HCT116 (cell line): Measurements from ENCODE around the gene MYRF.

ENCODE experiments used
- CTCF ChIP-seq, 3 experiments: fragments of 200-600 bp in 1 of 3; sonication (generic) in 1 of 3; IDR thresholded peaks in 2 of 3; conservative IDR thresholded peaks in 1 of 3; 2 replicates each; pipeline ENCODE4 v1.5.1; 2012 to 2017; ENCODE audit warnings: low read depth in 2 of 3, low read length in 2 of 3, antibody characterized with exemption in 1 of 3, borderline replicate concordance in 1 of 3, control low read depth in 1 of 3, mild to moderate bottlenecking in 1 of 3, mixed read lengths in 1 of 3, mixed run types in 1 of 3, moderate library complexity in 1 of 3; ENCODE audit not compliant: insufficient read depth in 1 of 3
- EGR1 ChIP-seq: IDR thresholded peaks from 2 replicates; pipeline ENCODE4 v1.6.1; 2012; ENCODE audit warnings: low read depth
- FOSL1 ChIP-seq: IDR thresholded peaks from 2 replicates; pipeline ENCODE4 v1.6.1; 2012; ENCODE audit warnings: low read depth
- JUND ChIP-seq: IDR thresholded peaks from 2 replicates; pipeline ENCODE4 v1.6.1; 2012
- ZFX ChIP-seq: fragments of 450-650 bp; IDR thresholded peaks from 2 replicates; pipeline ENCODE4 v1.6.1; 2017

- TF ChIP-seq FOSL1: no peak
- TF ChIP-seq JUND: no peak
- TF ChIP-seq ZFX: no peak
- no peak for TF ChIP-seq CTCF (IDR thresholded peaks at IDR 0.05 in 2 of 3, conservative IDR thresholded peaks at IDR 0.05 in 1 of 3; ENCODE audit: borderline replicate concordance in 1 of 3, insufficient read depth in 1 of 3, low read depth in 2 of 3, low read length in 2 of 3)
- no peak for TF ChIP-seq EGR1
Measured at GRCh38 chr11:61828379-61828628, 75.9 kb downstream of the MYRF start.
